DMS79 (cell line): ENCODE results near the gene B4GALNT3.

Experiments
- DNase-seq: peaks from one replicate; lab custom pipeline; 2025; lab: John Stamatoyannopoulos, UW

Gene B4GALNT3

GRCh38 chr12:559208-559905 is 99.6 kb downstream of the B4GALNT3 start:
- DNase-seq, result no peak

GRCh38 chr12:559906-560455 is 100.2 kb downstream of the B4GALNT3 start:
- no peak for DNase-seq

- no peak for DNase-seq
Measured at GRCh38 chr12:560691-561390, 101.1 kb downstream of the B4GALNT3 start.

GRCh38 chr12:561391-561705 is 101.6 kb downstream of the B4GALNT3 start:
- DNase-seq, result no peak

- no peak for DNase-seq
Measured at GRCh38 chr12:561908-562593, 102.3 kb downstream of the B4GALNT3 start.

GRCh38 chr12:562634-563033 is 102.9 kb downstream of the B4GALNT3 start:
- no peak for DNase-seq

- peak; percentile 48 for DNase-seq
Measured at GRCh38 chr12:563250-563781, 103.6 kb downstream of the B4GALNT3 start.

- DNase-seq, result no peak
Measured at GRCh38 chr12:563787-564298, 104.1 kb downstream of the B4GALNT3 start.

GRCh38 chr12:565161-565560 is 105.4 kb downstream of the B4GALNT3 start:
- no peak for DNase-seq

- no peak for DNase-seq
Measured at GRCh38 chr12:565589-566105, 105.9 kb downstream of the B4GALNT3 start.

GRCh38 chr12:568486-568885 is 108.7 kb downstream of the B4GALNT3 start:
- DNase-seq, result no peak

GRCh38 chr12:569091-569676 is 109.4 kb downstream of the B4GALNT3 start:
- DNase-seq, result no peak

GRCh38 chr12:569803-570434 is 110.2 kb downstream of the B4GALNT3 start:
- peak; percentile 30 for DNase-seq

GRCh38 chr12:570435-570920 is 110.7 kb downstream of the B4GALNT3 start:
- DNase-seq, result no peak

- DNase-seq, result no peak
Measured at GRCh38 chr12:570921-571794, 111.4 kb downstream of the B4GALNT3 start.

- no peak for DNase-seq
Measured at GRCh38 chr12:571795-572531, 112.2 kb downstream of the B4GALNT3 start.

GRCh38 chr12:572532-572899 is 112.8 kb downstream of the B4GALNT3 start:
- DNase-seq, result no peak

GRCh38 chr12:573232-573631 is 113.5 kb downstream of the B4GALNT3 start:
- DNase-seq, result no peak

- DNase-seq, result no peak
Measured at GRCh38 chr12:574475-575128, 114.9 kb downstream of the B4GALNT3 start.
